ENCODE measurements around the gene FLOT1. TPM values are rescaled to one million over a fixed set of nuclear protein-coding genes. Genes with fewer than 3 reads are reported as not detected.

Gene FLOT1
- total and polyA plus RNA-seq, 9 of the 15 experiments (the other 6 are each of a cell fraction or from before 2014, with no cell fraction given): 11.7 to 149 (median 118) TPM

DNA sequence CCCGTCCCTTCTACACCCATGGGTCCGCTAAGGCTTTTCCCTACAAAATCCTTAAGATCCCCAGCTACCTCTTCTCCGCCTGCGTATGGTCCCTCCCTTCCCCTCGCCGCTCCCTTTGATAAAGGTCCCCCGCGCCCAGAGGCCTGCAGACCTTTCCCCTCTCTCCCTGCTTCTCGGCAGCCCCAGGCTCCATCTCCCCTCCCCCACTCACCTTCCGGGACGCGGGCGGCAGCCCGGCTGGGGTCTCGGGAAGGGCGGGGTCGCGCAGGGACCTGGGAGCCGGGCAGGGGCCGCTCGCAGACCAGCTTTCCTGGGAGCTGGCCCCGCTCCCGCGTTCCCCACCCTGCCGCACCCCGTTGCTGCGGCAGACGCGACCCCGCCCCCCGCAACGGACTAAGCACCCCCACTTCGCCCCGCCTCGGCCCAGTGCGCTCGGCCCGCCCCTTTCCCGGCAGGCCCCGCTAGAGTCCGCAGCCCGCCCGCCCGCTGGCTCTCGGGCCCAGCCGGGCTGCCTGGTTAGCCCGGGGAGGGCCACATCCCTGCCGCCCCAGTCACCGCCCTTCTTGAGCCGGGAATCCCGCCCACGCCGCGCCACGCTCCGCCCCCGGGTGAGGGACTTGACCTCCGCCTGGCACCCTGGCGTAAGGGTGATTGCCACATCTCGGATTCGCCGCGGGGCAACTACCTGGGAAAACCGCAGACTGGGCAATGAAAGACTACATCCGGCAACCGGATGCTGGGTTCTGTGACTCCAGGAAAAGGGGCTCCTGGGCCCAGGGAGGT lies at the start of gene FLOT1 (continued):
- TF ChIP-seq FOXP1 (CRISPR knock-in tag; IDR thresholded peaks at IDR 0.05) (peak; percentile 41; the same call in 1 of the 2 replicates), ZNF57 (CRISPR knock-in tag; IDR thresholded peaks at IDR 0.05) (0 out of 2 replicates have a peak, but pooled peaks have one; percentile 20), ETV5 (CRISPR knock-in tag; IDR thresholded peaks at IDR 0.05; ENCODE audit: low read depth) (peak; percentile 97), TFAP4 (CRISPR knock-in tag; IDR thresholded peaks at IDR 0.05; ENCODE audit: borderline replicate concordance) (peak; percentile 90), ILF3 (IDR thresholded peaks at IDR 0.05; ENCODE audit: borderline replicate concordance) (no peak; the same call in 1 of the 2 replicates), KLF10 (CRISPR knock-in tag; IDR thresholded peaks at IDR 0.05) (no peak), TEAD4 (IDR thresholded peaks at IDR 0.05; ENCODE audit: low read length) (peak; percentile 50; the same call in 1 of the 2 replicates), TEAD4 (CRISPR knock-in tag; IDR thresholded peaks at IDR 0.05; ENCODE audit: borderline replicate concordance) (0 out of 2 replicates have a peak, but pooled peaks have one; percentile 66), GABPA (tag; conservative IDR thresholded peaks at IDR 0.05; ENCODE audit: low read depth) (peak; percentile 77), TCF3 (CRISPR knock-in tag; IDR thresholded peaks at IDR 0.05) (no peak), SRF (CRISPR knock-in tag; IDR thresholded peaks at IDR 0.05) (peak in 1 of 2 experiments; percentile 90; a peak in 2 of 4 replicates), DACH1 (IDR thresholded peaks at IDR 0.05; ENCODE audit: partially characterized antibody) (no peak), EWSR1 (IDR thresholded peaks at IDR 0.05; ENCODE audit: borderline replicate concordance, low read depth, partially characterized antibody) (no peak), SMARCC2 (IDR thresholded peaks at IDR 0.05; ENCODE audit: low read depth) (peak; percentile 31; the same call in 1 of the 2 replicates), ZNF24 (IDR thresholded peaks at IDR 0.05) (no peak), HMGN3 (IDR thresholded peaks at IDR 0.05; ENCODE audit: borderline replicate concordance, extremely low read depth, insufficient read length, low read depth, low read length) (peak; percentile 99)
- TF ChIP-seq, protein P1, sequence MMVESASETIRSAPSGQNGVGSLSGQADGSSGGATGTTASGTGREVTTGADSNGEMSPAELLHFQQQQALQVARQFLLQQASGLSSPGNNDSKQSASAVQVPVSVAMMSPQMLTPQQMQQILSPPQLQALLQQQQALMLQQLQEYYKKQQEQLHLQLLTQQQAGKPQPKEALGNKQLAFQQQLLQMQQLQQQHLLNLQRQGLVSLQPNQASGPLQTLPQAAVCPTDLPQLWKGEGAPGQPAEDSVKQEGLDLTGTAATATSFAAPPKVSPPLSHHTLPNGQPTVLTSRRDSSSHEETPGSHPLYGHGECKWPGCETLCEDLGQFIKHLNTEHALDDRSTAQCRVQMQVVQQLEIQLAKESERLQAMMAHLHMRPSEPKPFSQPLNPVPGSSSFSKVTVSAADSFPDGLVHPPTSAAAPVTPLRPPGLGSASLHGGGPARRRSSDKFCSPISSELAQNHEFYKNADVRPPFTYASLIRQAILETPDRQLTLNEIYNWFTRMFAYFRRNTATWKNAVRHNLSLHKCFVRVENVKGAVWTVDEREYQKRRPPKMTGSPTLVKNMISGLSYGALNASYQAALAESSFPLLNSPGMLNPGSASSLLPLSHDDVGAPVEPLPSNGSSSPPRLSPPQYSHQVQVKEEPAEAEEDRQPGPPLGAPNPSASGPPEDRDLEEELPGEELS (CRISPR knock-in tag; IDR thresholded peaks at IDR 0.05; ENCODE audit: borderline replicate concordance): no peak; the same call in 1 of the 2 replicates
- TF ChIP-seq, protein P2, sequence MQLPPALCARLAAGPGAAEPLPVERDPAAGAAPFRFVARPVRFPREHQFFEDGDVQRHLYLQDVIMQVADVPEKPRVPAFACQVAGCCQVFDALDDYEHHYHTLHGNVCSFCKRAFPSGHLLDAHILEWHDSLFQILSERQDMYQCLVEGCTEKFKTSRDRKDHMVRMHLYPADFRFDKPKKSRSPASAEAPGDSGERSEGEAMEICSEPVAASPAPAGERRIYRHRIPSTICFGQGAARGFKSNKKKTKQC (CRISPR knock-in tag; IDR thresholded peaks at IDR 0.05): 0 out of 2 replicates have a peak, but pooled peaks have one; percentile 18
- TF ChIP-seq, protein P3, sequence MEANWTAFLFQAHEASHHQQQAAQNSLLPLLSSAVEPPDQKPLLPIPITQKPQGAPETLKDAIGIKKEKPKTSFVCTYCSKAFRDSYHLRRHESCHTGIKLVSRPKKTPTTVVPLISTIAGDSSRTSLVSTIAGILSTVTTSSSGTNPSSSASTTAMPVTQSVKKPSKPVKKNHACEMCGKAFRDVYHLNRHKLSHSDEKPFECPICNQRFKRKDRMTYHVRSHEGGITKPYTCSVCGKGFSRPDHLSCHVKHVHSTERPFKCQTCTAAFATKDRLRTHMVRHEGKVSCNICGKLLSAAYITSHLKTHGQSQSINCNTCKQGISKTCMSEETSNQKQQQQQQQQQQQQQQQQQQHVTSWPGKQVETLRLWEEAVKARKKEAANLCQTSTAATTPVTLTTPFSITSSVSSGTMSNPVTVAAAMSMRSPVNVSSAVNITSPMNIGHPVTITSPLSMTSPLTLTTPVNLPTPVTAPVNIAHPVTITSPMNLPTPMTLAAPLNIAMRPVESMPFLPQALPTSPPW (CRISPR knock-in tag; IDR thresholded peaks at IDR 0.05): peak; percentile 96
- TF ChIP-seq, protein P4, sequence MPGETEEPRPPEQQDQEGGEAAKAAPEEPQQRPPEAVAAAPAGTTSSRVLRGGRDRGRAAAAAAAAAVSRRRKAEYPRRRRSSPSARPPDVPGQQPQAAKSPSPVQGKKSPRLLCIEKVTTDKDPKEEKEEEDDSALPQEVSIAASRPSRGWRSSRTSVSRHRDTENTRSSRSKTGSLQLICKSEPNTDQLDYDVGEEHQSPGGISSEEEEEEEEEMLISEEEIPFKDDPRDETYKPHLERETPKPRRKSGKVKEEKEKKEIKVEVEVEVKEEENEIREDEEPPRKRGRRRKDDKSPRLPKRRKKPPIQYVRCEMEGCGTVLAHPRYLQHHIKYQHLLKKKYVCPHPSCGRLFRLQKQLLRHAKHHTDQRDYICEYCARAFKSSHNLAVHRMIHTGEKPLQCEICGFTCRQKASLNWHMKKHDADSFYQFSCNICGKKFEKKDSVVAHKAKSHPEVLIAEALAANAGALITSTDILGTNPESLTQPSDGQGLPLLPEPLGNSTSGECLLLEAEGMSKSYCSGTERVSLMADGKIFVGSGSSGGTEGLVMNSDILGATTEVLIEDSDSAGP (CRISPR knock-in tag; IDR thresholded peaks at IDR 0.05): no peak
